RWPE2 (cell line): ENCODE results near the gene TBCK.
"Not testable (repeated sequence)": the region's sequence is repeated elsewhere in the genome, so short reads cannot be mapped to it uniquely, and the experiment has no call there.

Experiments used
- ATAC-seq: fragments of 200-7000 bp; cut with Tn5 transposase; 3 replicates; pipeline ENCODE4 v1.9.1; 2021; ENCODE audit warnings: low read depth
- DNase-seq: peaks from one replicate; pipeline ENCODE4 v3.0.0-alpha.2; 2020; ENCODE audit warnings: low spot score
- H3K27ac ChIP-seq: fragments of 450-650 bp; 2 replicates; pipeline ENCODE4 v1.5.1; 2017; ENCODE audit warnings: mild to moderate bottlenecking; ENCODE audit not compliant: poor library complexity, severe bottlenecking
- H3K27me3 ChIP-seq: fragments of 250-450 bp; sonication (Bioruptor Pico); 2 replicates; pipeline ENCODE4 v1.5.1; 2021; ENCODE audit warnings: mild to moderate bottlenecking, moderate library complexity; ENCODE audit not compliant: insufficient read depth, poor library complexity, severe bottlenecking
- H3K36me3 ChIP-seq: fragments of 250-450 bp; sonication (Bioruptor Pico); 2 replicates; pipeline ENCODE4 v1.5.1; 2020; ENCODE audit warnings: low read depth, mild to moderate bottlenecking, moderate library complexity
- H3K4me1 ChIP-seq: fragments of 250-450 bp; sonication (Bioruptor Pico); 2 replicates; pipeline ENCODE4 v1.5.1; 2021; ENCODE audit warnings: mild to moderate bottlenecking, moderate library complexity; ENCODE audit not compliant: insufficient read depth, poor library complexity, severe bottlenecking
- H3K4me3 ChIP-seq: fragments of 250-450 bp; sonication (Bioruptor Pico); 2 replicates; pipeline ENCODE4 v1.5.1; 2021; ENCODE audit warnings: mild to moderate bottlenecking, moderate library complexity; ENCODE audit not compliant: severe bottlenecking
- H3K9me3 ChIP-seq: fragments of 250-450 bp; sonication (Bioruptor Pico); 2 replicates; pipeline ENCODE4 v1.5.1; 2021; ENCODE audit warnings: mild to moderate bottlenecking, moderate library complexity; ENCODE audit not compliant: severe bottlenecking
- CTCF ChIP-seq: fragments of 450-650 bp; IDR thresholded peaks from one replicate; pipeline ENCODE4 v1.5.1; 2017; ENCODE audit warnings: mild to moderate bottlenecking, moderate library complexity; ENCODE audit not compliant: poor library complexity, severe bottlenecking

The TBCK gene

GRCh38 chr4:106132045-106132444 is 184.0 kb downstream of the TBCK start:
- H3K27ac ChIP-seq: no peak overlapping the region
- H3K4me1 ChIP-seq: no peaks in the 10 kb centered on the region
- TF ChIP-seq CTCF: no peak
- no peak overlapping the region for H3K4me3 ChIP-seq
- ATAC-seq (no peak), DNase-seq (no peak)
- no peaks in the 10 kb centered on the region for H3K27me3 ChIP-seq
- H3K36me3 ChIP-seq: no peaks in the 10 kb centered on the region
- H3K9me3 ChIP-seq: peaks cover 3% of the 10 kb centered on the region

- no peaks in the 10 kb centered on the region for H3K27me3 ChIP-seq
- H3K9me3 ChIP-seq: no peaks in the 10 kb centered on the region
- no peak for DNase-seq
- no peak for ATAC-seq
- TF ChIP-seq CTCF: no peak
- no peak overlapping the region for H3K27ac ChIP-seq
- no peak overlapping the region for H3K4me3 ChIP-seq
- H3K36me3 ChIP-seq: no peaks in the 10 kb centered on the region
- no peaks in the 10 kb centered on the region for H3K4me1 ChIP-seq
These were observed 189.9 kb downstream of the TBCK start for GRCh38 chr4:106126062-106126461.

- not testable (repeated sequence) for ATAC-seq, H3K27ac ChIP-seq, H3K9me3 ChIP-seq, H3K36me3 ChIP-seq, H3K4me3 ChIP-seq, H3K4me1 ChIP-seq, H3K27me3 ChIP-seq, DNase-seq
These were observed 196.0 kb downstream of the TBCK start for GRCh38 chr4:106119949-106120555.

- ATAC-seq: no peak
- H3K9me3 ChIP-seq: no peaks in the 10 kb centered on the region
- no peak for DNase-seq
- H3K4me3 ChIP-seq: no peak overlapping the region
- H3K36me3 ChIP-seq: peaks cover 10% of the 10 kb centered on the region
- no peak overlapping the region for H3K27ac ChIP-seq
- no peaks in the 10 kb centered on the region for H3K4me1 ChIP-seq
- H3K27me3 ChIP-seq: no peaks in the 10 kb centered on the region
- no peak for TF ChIP-seq CTCF
These were observed 200.0 kb downstream of the TBCK start for GRCh38 chr4:106116025-106116424.

GRCh38 chr4:106114270-106114669 is 201.7 kb downstream of the TBCK start:
- H3K9me3 ChIP-seq: no peaks in the 10 kb centered on the region
- H3K36me3 ChIP-seq: peaks cover 10% of the 10 kb centered on the region
- no peaks in the 10 kb centered on the region for H3K27me3 ChIP-seq
- H3K27ac ChIP-seq: no peak overlapping the region
- no peak overlapping the region for H3K4me3 ChIP-seq
- no peaks in the 10 kb centered on the region for H3K4me1 ChIP-seq
- ATAC-seq (no peak), DNase-seq (no peak)
- no peak for TF ChIP-seq CTCF

GRCh38 chr4:106111778-106112469 is 204.1 kb downstream of the TBCK start:
- H3K36me3 ChIP-seq: peaks cover 10% of the 10 kb centered on the region
- H3K4me3 ChIP-seq, ATAC-seq, H3K9me3 ChIP-seq, H3K27me3 ChIP-seq, H3K27ac ChIP-seq, DNase-seq, H3K4me1 ChIP-seq: not testable (repeated sequence)
